LNCAP (cell line): ENCODE results near the gene CDH13.

Experiments
- TF ChIP-seq, protein P1 (sequence below): fragments of 450-650 bp; IDR thresholded peaks from 2 replicates; pipeline ENCODE4 v1.5.1; 2017; ENCODE audit warnings: mild to moderate bottlenecking

Gene CDH13

DNA sequence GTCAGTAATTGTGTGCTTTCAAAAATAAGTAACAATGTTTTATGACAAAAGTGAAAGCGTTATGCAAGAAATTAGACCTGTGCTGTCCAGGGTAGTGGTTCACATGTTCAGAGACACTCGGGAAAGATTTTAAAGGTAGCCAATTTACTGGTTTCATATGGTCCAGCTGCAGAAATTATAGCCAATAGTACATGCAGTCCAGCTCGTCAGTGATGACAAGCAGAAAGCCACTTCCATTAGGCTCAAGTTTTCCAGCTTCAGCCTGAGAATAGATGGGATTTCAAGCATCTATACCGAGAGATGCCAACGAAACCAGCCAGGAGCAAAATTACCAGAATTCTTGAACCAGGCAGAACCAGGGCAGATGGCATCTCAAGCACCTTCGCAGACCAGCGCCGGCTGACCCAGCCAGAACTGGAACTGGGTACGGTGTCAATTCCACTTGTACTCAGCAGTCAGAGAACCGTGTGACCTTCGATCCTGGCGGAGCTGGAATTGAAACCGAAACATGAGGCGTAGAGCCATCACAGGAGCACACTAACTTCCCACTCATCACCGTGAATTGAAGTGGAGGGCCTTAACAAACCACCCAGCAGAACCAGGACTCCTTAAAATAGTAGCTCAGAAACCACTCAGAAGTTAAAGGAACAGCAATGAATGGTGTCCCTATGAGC lies 973.2 kb downstream of the CDH13 start:
- TF ChIP-seq, protein P1, sequence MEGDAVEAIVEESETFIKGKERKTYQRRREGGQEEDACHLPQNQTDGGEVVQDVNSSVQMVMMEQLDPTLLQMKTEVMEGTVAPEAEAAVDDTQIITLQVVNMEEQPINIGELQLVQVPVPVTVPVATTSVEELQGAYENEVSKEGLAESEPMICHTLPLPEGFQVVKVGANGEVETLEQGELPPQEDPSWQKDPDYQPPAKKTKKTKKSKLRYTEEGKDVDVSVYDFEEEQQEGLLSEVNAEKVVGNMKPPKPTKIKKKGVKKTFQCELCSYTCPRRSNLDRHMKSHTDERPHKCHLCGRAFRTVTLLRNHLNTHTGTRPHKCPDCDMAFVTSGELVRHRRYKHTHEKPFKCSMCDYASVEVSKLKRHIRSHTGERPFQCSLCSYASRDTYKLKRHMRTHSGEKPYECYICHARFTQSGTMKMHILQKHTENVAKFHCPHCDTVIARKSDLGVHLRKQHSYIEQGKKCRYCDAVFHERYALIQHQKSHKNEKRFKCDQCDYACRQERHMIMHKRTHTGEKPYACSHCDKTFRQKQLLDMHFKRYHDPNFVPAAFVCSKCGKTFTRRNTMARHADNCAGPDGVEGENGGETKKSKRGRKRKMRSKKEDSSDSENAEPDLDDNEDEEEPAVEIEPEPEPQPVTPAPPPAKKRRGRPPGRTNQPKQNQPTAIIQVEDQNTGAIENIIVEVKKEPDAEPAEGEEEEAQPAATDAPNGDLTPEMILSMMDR = no peak

DNA sequence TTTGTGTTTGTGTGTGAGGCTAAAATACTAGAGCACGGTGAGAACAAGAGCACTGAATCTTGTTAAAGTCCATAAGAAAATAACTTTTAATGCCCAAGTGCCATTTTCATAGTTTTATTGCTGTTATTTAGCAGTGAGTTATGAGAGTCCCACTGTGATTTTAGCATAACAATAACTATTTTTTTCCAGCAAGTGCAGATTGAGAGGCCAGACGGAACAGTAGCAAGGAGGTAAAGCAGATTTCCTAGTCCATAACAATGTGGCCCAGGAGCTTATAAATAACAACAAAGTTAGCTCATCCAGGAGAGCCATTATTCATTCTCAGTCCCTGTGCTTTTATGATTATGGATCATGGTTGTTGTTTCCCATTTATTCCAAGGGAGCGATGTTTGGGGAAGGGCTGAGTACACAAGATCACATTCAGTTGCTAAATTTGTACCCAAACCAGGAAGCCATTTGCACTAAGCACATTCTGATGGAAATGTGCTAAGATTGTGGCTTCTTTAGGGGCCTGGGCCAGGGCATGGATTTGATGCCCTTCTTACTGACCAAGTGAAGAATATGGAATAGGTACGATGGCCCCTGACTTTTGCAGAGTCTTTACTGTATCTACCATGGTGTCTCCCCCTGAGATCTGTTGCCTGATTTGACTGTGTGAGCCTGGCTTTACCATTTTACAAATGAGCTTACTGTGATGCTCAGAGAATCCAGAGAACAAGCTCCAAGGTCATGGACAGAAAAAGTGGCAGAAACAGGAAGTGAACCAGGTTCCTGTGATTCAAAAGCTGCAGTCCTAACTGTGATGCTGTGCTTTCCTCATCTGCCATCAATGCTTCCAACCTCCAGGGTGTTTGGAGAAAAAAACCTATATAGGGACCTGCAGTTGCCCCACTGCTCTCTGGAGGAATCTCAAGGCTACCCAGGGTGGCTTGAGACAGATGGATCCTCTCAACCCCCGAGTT lies 976.3 kb downstream of the CDH13 start:
- TF ChIP-seq, protein P1 = no peak

DNA sequence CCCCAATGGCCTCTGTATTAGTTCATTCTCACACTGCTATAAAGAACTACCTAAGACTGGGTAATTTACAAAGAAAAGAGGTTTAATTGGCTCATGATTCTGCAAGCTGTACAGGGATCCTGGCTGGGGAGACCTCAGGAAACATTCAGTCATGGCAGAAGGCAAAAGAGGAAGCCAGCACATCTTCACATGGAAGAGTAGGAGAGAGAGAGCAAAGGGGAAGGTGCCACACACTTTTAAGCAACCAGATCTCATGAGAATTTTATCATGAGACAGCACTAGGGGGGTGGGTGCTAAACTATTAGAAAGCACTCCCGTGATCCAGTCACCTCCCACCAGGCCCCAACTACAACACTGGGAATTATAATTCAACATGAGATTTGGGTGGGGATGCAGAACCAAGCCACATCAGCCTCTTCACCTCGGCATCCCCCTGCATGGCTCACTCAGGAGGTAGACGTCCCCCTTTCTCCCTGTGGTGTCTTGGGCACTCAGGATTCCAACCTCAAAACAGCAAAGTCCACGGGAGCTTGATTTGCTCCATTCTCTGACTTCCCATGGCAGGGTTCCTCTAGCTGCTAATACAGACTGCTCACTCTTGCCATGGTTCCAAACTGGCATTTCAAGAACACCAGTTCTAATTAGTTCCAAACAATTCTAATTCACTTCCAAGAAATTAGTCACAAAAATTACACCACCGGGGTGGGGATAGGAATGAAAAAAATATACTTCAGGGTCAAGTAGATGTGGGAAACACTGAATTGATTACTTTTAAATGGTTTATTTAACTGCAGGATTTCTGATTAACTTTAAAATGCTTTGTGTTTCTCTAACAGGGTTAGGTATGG lies 977.2 kb downstream of the CDH13 start:
- TF ChIP-seq, protein P1 = no peak

DNA sequence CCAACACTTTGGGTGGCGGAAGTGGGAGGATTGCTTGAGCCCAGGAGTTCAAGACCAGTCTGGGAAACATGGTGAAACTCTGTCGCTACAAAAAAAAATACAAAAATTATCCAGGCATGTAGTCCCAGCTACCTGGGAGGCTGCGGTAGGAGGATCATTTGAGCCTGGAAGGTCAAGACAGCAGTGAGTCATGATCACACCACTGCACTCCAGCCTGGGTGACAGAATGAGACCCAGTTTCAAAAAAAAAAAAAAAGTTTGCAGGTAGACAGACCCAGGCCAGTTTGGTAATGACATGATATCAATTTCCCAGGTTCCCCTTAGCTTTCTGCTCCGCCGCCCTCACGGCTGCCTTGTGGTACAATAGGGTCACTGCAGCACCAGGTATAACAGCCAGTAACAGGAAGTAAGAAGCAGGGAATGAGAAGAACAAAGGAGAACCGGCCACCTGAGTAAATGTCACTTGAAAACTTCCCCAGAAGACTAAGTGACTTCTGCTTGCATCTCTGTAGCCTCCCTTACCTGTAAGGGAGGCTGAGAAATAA lies 979.8 kb downstream of the CDH13 start:
- TF ChIP-seq, protein P1 = no peak

DNA sequence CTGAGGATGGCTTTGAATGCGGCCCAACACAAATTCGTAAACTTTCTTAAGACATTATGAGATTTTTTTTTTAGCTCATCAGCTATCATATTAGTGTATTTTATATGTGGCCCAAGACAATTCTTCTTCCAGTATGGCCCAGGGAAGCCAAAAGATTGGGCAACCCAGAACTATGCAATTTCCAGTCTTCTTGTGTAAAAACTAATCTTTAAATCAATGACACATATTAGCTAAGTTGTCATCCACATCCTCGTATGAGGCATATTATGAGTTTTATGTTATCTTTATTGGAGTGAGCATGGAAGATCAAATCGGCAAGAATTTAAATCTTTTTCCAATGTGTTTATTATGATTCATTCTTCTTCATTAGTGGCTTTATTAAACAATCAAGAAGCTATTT lies 982.4 kb downstream of the CDH13 start:
- TF ChIP-seq, protein P1 = no peak

DNA sequence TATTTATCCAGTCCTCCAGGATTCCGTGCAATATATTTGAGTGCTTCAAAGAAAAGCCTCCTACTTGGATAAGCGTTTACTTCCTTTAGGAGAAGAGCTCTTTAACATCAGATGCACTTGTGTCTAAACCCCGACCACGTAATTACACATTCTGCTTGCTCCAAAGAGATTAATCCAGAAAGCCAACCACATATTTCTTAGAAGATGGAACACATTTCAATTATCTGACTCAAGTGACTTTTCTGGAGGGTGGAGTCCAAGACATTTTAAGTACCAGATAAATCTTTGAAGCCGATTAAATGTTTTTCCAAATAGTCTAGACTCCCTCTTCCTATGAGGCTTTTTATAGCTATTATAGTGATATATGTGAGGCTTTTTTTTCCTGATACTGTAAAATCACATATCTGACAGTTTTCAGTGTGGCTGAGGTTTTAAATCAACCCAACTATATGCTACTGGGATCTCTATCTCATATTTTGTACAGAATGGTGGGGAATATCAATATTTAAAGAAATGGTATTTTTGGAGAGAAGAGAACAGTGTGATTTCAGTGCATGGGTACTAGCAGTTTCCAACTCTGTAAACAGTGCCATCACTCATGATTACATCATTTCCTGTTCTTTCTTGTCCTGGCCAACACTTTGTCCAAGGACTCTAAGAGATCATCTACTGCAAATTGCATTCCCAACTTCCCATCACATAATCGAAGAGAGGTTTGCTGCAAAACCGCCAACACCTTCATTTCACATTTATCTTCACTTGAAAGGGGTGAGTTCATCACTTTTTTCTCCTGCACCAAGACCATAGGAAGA lies 988.6 kb downstream of the CDH13 start:
- TF ChIP-seq, protein P1 = no peak
